Erythroblast (primary cell): ENCODE measurements around the gene SLC25A18.

Experiments
- DNase-seq, 2 experiments: peaks; one replicate each; lab custom pipeline; 2025; lab: John Stamatoyannopoulos, UW
- GATA1 ChIP-seq: IDR thresholded peaks from 2 replicates; pipeline ENCODE4 v1.6.1; 2011; ENCODE audit warnings: low read depth, mild to moderate bottlenecking, control low read depth, low read length, moderate library complexity
- POLR2A ChIP-seq: IDR thresholded peaks from 2 replicates; pipeline ENCODE4 v1.6.1; 2011; ENCODE audit warnings: mild to moderate bottlenecking, low read length

SLC25A18 gene

DNA sequence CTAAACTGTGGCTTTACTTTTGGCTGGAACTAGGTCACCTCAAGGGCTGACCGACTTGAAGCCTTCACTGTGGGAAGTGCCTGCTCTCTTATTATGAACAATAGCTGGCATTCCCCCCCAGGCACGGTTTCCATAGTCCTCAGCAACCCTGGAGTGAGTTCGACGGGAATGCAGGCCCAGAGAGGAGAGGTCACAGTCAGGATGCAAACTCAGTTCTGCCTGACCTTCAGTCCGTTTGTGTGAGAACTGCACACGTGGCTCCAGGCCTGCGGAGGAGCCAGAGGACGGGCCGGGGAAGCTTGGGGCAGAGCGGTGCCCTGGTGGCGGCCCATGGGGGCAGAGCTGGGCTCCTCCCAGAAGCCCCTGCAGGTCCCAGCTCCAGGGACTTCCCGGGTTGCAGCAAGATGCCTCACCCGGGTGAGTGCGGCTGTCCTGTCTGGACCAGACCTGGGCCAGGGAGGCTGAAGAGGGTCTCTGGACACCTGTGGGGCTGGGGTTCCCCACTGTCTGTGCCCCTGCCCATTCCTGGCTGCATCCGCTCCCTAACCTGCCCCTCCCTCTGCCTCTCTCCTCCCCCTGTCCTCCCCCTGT lies 17.2 kb downstream of the SLC25A18 start:
- TF ChIP-seq GATA1 (no peak), POLR2A (no peak)
- DNase-seq: no peak

DNA sequence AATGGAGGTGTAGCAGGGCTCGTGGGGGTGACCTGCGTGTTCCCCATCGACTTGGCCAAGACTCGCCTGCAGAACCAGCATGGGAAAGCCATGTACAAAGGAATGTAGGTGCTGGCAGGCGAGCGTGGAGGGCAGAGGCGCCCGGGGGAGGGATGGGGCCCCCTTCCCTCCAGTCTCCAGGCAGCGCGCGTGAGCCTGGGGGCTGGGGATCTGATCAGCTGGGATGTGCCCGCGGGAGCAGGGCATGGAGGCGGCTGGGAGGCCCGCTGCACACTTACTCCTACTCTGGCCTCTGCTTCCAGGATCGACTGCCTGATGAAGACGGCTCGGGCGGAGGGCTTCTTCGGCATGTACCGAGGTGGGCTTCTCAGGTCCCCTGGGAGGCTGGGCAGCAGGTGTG lies 17.8 kb downstream of the SLC25A18 start:
- TF ChIP-seq POLR2A (no peak), GATA1 (no peak)
- DNase-seq: no peak

DNA sequence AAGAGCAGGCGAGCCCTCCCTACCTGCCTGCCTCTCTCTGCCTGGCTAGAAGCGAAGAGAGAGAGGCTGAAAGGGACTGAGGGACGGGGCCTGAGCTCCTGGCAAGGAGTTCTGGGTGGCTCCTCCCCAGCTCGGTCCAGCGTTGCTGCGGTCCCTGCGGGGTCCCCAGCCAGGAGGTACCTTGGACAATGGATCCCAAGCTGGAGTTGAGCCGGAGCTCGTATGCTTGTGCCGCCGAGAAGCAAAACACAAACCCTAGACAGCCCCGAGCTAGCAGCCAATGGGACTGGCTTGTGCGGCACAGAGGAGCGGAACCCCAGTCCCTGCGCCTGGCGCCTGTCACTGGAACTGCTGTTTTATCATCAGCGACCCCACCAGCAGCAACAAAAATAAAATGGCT lies 18.3 kb downstream of the SLC25A18 start:
- DNase-seq: no peak
- TF ChIP-seq GATA1: no peak
- no peak for TF ChIP-seq POLR2A

DNA sequence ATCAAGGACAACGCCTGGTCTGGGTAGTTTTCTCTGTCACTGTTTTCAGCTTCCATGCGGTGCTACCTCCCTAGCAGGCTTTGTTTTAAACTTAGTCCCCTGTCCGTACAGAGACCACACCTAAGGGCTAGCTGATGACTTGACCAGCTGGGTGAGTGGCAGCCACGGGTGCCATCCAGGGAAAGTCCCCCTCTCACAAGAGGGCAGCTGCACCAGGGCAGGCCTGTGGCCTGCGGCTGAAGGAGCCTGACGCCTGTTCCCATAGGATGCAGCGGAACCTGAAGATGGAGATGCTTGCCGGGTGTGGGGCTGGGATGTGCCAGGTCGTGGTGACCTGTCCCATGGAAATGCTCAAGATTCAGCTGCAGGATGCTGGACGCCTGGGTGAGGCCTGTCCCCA lies 19.9 kb downstream of the SLC25A18 start:
- TF ChIP-seq POLR2A: no peak
- TF ChIP-seq GATA1: no peak
- no peak for DNase-seq

DNA sequence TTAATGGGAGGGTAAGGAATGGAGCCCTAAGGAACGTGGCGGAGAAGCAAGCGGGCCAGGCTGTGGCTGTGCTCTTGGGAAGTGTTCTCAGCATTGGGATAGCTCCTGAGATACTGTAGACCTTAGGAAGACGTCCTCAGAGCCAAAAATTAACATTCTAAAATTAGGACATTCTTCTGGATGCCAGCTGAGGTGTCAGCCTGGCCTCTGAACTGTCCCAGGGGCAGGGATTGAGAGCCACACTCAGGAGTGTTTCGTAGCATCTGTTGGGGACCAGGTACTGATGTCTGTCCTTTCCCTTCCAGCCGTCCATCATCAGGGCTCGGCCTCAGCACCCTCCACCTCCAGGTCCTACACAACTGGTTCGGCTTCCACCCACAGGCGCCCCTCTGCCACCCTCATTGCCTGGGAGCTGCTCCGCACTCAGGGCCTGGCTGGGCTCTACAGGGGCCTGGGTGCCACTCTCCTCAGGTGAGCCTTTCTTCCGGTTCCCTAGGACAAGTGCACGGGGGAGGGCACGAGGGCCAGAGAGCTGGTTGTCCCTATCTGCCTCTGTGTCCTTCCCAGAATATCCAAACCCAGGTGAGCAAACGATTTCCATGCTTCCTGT lies 23.6 kb downstream of the SLC25A18 start:
- TF ChIP-seq POLR2A (no peak), GATA1 (no peak)

DNA sequence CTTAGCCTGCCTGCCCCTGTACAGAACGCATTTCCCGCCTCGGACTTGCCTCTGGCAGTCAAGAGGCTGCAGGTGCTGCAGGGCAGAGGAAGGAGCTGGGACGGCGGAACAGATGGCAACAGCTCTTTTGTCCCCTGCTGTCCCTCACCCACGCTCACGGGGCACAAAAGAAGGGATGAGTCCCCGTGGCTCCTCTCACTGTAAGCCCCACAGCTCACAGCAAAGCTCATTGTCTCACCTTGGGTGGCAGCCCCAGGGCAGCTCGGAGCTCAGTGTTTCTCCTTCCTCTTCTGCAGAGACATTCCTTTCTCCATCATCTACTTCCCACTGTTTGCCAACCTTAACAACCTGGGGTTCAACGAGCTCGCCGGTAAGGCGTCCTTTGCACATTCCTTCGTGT lies 24.3 kb downstream of the SLC25A18 start:
- no peak for DNase-seq
- TF ChIP-seq POLR2A (no peak), GATA1 (no peak)

More for the DNA sequence above, 23.6 kb downstream of the SLC25A18 start:
- DNase-seq: no peak

DNA sequence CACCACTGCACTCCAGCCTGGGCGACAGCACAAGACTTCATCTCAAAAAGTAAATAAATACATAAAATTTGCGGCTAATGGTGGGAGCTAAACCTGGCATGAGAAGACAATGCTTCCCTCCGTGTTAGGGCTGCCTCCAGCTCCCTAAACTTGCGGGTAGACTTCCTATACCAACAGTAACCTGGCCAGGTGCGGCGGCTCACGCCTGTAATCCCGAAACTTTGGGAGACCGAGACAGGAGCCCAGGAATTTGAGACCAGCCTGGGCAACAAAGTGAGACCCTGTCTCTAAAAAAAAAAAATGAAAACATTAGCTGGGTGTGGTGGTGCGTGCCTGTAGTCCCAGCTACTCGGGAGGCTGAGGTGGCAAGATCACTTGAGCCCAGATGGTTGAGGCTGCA lies 25.3 kb downstream of the SLC25A18 start:
- DNase-seq: no peak
- TF ChIP-seq GATA1 (no peak), POLR2A (no peak)

DNA sequence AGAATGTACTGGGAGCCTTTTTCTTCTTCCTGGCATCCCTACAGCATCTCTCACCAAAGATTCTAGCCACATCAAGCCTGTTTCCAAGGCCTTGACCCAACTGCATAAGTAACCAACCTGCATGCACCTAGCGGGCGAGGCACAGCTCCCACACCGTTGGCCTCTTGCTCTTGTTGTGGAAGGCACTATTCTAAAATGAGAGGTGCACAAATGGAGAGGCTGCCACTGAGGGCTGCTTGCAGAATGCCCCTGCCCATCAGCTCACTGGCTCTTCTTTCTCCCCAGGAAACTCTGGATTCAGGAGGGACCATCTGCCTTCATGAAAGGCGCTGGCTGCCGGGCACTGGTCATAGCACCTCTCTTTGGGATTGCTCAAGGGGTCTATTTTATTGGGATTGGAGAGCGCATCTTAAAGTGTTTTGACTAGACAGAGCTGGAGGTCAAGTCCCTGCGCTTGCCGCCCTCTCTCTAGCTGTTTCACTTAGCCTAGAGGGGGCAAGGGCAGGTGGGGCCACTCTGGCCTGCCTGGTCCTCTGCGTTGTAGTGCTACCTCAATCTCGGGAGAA lies 26.6 kb downstream of the SLC25A18 start:
- no peak for DNase-seq
- TF ChIP-seq GATA1 (no peak), POLR2A (no peak)

DNA sequence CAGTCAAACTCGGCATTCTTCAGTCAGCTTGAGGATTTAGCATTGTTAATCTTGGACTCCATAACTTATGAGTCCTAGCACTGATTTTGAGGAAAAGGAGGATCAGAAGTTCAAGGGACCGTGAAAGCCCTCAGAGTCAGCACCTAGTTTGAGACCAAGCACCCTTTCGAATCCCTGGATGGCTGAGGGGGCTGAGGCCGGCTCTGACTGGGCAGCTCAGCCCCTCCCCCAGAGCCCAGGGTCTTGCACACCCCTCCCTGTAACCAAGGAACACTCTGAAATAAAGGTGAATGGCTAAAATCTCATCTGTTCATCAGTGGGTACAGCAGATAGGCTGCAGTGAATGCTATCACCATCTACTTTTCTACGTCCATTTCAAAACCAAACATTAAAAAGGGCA lies 27.3 kb downstream of the SLC25A18 start:
- TF ChIP-seq GATA1 (no peak), POLR2A (no peak)
- DNase-seq: no peak

DNA sequence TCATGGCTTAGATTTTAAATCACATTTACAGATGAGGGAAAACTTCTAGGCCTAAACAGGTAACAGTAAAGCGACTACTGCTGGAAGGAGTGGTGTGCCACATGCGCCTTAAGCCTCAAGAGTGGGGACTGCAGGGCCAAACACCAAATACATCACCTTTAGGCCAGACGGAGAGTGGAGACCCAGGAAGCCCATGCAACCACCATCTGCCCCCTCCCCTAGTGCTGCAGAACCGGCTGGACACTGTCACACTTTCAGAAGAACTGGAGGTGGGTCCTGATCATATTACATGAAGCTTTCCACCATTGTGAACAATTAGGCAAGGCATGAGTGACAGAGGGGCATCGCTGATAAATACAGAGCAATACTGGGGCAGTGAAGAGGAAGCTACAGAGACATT lies 28.9 kb downstream of the SLC25A18 start:
- DNase-seq: no peak
- no peak for TF ChIP-seq POLR2A
- no peak for TF ChIP-seq GATA1

DNA sequence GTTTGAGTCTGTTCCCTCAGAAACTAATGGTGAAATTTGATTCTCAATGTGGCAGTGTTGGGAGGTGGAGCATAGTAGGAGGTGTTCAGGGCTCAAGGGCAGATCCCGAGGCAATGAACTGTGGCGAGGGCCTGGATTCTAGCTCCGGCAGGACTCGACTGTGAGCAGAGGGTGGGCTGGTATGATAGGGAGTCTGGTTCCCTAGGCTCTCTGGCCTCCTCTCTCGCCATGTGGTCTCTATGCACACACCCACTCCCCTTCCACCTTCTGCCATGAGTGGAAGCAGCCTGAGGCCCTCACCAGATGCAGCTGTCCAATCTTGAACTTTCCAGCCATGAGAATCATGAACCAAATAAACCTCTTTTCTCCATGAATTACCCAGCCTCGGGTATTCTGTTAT lies 32.9 kb downstream of the SLC25A18 start:
- DNase-seq: no peak
- TF ChIP-seq POLR2A (no peak), GATA1 (no peak)

DNA sequence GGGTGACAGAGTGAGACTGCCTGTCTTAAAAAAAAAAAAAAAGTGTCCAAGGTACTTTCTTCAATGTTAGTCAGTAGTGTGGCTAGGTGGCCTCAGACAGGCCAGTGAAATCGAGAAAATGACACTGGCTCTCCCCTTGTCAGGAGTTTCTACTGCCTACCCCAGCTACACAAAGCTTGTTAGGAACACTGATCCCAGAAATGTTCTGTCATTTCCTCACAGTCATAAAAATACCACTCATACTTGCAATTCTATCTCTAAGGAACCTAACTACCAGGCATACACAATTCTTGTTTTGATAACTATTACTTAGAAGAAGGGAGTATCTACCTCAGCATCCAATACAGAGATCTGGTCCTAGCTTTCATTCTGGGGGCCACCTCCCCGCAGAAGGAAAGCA lies 33.9 kb downstream of the SLC25A18 start:
- DNase-seq: no peak
- TF ChIP-seq POLR2A: no peak
- TF ChIP-seq GATA1: no peak

DNA sequence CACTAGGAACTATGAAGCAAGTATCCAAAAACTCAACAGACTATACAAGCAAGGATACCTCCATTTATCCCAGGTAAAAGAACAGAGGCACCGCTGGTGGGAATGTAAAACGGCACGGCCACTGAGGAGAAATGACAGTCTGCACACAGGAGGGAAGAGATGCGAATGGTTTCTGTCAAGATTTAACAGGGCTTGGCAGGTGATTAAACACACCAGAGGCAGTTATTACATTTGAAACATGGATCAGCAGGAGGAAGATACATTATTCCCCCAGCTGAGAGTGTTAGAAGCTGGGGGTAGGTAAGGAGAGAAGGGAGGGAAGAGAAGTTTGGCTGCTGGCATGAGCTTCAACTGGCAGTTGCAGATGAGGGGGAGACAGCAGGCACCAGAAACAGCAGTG lies 35.0 kb downstream of the SLC25A18 start:
- no peak for TF ChIP-seq GATA1
- no peak for TF ChIP-seq POLR2A
- DNase-seq: no peak

DNA sequence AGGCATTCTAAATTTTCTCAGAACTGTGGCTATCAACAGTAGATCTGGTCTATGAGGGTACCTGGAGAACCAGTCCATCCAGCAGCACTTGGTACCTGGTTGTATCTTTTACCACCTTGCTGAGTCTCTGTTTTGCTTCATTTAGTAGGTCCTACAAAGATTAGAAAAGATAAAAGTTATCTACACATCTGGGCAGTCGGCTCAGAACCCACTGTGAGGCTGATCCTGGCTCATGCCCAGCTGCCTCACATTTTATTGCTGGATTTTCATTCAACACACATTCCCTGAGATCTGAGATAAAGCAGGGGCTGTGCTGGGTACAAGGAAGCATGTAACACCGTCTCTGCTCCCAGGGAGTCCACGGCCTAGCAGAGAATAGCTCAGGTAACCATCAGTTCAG lies 37.7 kb downstream of the SLC25A18 start:
- no peak for TF ChIP-seq GATA1
- no peak for TF ChIP-seq POLR2A
- DNase-seq: no peak

DNA sequence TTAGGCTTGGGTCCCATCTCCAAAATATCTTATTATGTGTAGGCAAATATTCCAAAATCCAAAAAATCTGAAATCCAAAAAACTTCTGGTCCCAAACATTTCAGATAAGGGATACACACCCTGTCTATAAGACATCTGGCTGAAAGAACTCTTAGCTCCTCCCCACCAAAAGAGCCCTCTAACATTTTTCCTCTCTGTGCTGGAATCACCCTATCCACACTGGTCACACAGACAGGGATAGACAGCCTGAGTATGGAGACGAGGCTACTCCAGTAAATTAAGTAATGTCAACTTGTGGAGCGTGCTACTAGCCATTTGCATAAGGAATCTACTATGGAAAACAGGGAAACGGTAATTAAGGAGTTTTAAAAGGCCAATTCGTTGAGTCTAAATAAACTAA lies 40.4 kb downstream of the SLC25A18 start:
- no peak for DNase-seq
- TF ChIP-seq POLR2A (no peak), GATA1 (no peak)
